HCT116 (cell line): Measurements from ENCODE around the gene AARSD1. TPM values are rescaled to one million over a fixed set of nuclear protein-coding genes. Genes with fewer than 3 reads are reported as not detected.

ENCODE experiments used
- ATAC-seq: fragments of 200-7000 bp; cut with Tn5 transposase; 2 replicates; pipeline ENCODE4 v1.9.1; 2020; ENCODE audit warnings: mild to moderate bottlenecking, moderate library complexity
- BruUV-seq: library from RNA; stranded (reverse); fragments of 400-500 nt; replicated peaks from 2 replicates; lab custom pipeline; 2021; lab: Mats Ljungman, UMichigan
- CTCF ChIA-PET: fragments of 300-600 bp; sonication (Branson Sonifier 250); formaldehyde crosslinking; loops from one replicate; lab custom pipeline; 2021; ENCODE audit warnings: antibody characterized with exemption; lab: Charles Lee
- POLR2A ChIA-PET: fragments of 300-600, 350-600 bp; sonication (Branson Sonifier 250); formaldehyde crosslinking; loops from one replicate; lab custom pipeline; 2021; ENCODE audit warnings: antibody characterized with exemption; lab: Charles Lee
- RAD21 ChIA-PET, 2 experiments: fragments of 300-600 bp; sonication (Branson Sonifier 250); formaldehyde crosslinking; loops; one replicate each; lab custom pipeline; 2023; ENCODE audit warnings: low total read pairs in 2 of 2; ENCODE audit not compliant: uncharacterized antibody in 2 of 2, unreplicated experiment in 2 of 2, low non-redundant PET in 1 of 2; lab: Charles Lee
- DNase-seq: peaks from one replicate; pipeline ENCODE4 v3.0.0-alpha.2; 2010; ENCODE audit warnings: low read depth, low spot score
- H2AFZ ChIP-seq: fragments of 200-600 bp; shearing (Covaris generic), sonication (generic); 2 replicates; pipeline ENCODE4 v1.6.1; 2017; ENCODE audit warnings: low read depth, mixed run types, mixed read lengths, antibody characterized with exemption, low read length; ENCODE audit not compliant: poor library complexity, severe bottlenecking
- H3K27ac ChIP-seq: 2 replicates; pipeline ENCODE4 v1.5.1; 2012; ENCODE audit warnings: low read depth, low read length
- H3K27me3 ChIP-seq: fragments of 200-600 bp; sonication (generic); 2 replicates; pipeline ENCODE4 v1.6.1; 2016; ENCODE audit warnings: mixed run types, low read length, mixed read lengths; ENCODE audit not compliant: insufficient read depth
- H3K36me3 ChIP-seq, 2 experiments: fragments of 200-500 bp in 1 of 2; fragments of 200-600 bp in 1 of 2; sonication (Bioruptor generic) in 1 of 2; sonication (generic) in 1 of 2; 2 replicates each; pipeline versions ENCODE4 v1.5.1 to v1.6.1; 2014 to 2016; ENCODE audit warnings: low read length in 2 of 2, inconsistent platforms in 1 of 2, mixed read lengths in 1 of 2, mixed run types in 1 of 2; ENCODE audit not compliant: insufficient read depth in 2 of 2, control insufficient read depth in 1 of 2
- H3K4me1 ChIP-seq, 2 experiments: fragments of 200-600 bp in 1 of 2; sonication (generic) in 1 of 2; 2 replicates each; pipeline versions ENCODE4 v1.5.1 to v1.6.1; 2012 to 2017; ENCODE audit warnings: low read length in 2 of 2, inconsistent platforms in 1 of 2, mild to moderate bottlenecking in 1 of 2, mixed read lengths in 1 of 2, mixed run types in 1 of 2, moderate library complexity in 1 of 2; ENCODE audit not compliant: insufficient read depth in 2 of 2, control insufficient read depth in 1 of 2
- H3K4me2 ChIP-seq: fragments of 200-600 bp; sonication (generic); 2 replicates; pipeline ENCODE4 v1.6.1; 2017; ENCODE audit warnings: mixed run types, low read length, mixed read lengths
- H3K4me3 ChIP-seq, 2 experiments: fragments of 200-600 bp in 1 of 2; sonication (generic) in 1 of 2; replicated peaks in 1 of 2; 2 replicates each; pipeline ENCODE4 v1.5.1; 2011 to 2016; ENCODE audit warnings: low read length in 2 of 2, control low read depth in 1 of 2, low read depth in 1 of 2, mild to moderate bottlenecking in 1 of 2, mixed read lengths in 1 of 2, mixed run types in 1 of 2
- H3K79me2 ChIP-seq: fragments of 200-600 bp; sonication (generic); 2 replicates; pipeline ENCODE4 v1.6.1; 2017; ENCODE audit warnings: mild to moderate bottlenecking, mixed run types, low read length, moderate library complexity, mixed read lengths; ENCODE audit not compliant: insufficient read depth
- H3K9ac ChIP-seq: fragments of 200-600 bp; sonication (generic); 2 replicates; pipeline ENCODE4 v1.6.1; 2016; ENCODE audit warnings: low read length, mixed read lengths
- H3K9me2 ChIP-seq: fragments of 200-600 bp; sonication (generic), shearing (Covaris generic); 2 replicates; pipeline ENCODE4 v1.6.1; 2017; ENCODE audit warnings: mixed run types, mild to moderate bottlenecking, moderate library complexity; ENCODE audit not compliant: insufficient read depth
- H3K9me3 ChIP-seq, 2 experiments: fragments of 200-500 bp in 1 of 2; fragments of 200-600 bp in 1 of 2; sonication (Bioruptor generic) in 1 of 2; sonication (generic) in 1 of 2; 2 replicates each; pipeline ENCODE4 v1.6.1; 2014 to 2017; ENCODE audit warnings: low read length in 2 of 2, mixed read lengths in 2 of 2, inconsistent platforms in 1 of 2, low read depth in 1 of 2, mild to moderate bottlenecking in 1 of 2, mixed run types in 1 of 2, moderate library complexity in 1 of 2; ENCODE audit not compliant: control insufficient read depth in 1 of 2, insufficient read depth in 1 of 2
- H4K20me1 ChIP-seq: fragments of 200-600 bp; sonication (generic), shearing (Covaris generic); 2 replicates; pipeline ENCODE4 v1.6.1; 2017; ENCODE audit warnings: mixed run types, mild to moderate bottlenecking, moderate library complexity; ENCODE audit not compliant: insufficient read depth
- ATF3 ChIP-seq: IDR thresholded peaks from 2 replicates; pipeline ENCODE4 v1.6.1; 2012
- CBX3 ChIP-seq: IDR thresholded peaks from 2 replicates; pipeline ENCODE4 v1.6.1; 2012; ENCODE audit warnings: low read depth
- CTCF ChIP-seq, 3 experiments: fragments of 200-600 bp in 1 of 3; sonication (generic) in 1 of 3; IDR thresholded peaks in 2 of 3; conservative IDR thresholded peaks in 1 of 3; 2 replicates each; pipeline ENCODE4 v1.5.1; 2012 to 2017; ENCODE audit warnings: low read depth in 2 of 3, low read length in 2 of 3, antibody characterized with exemption in 1 of 3, borderline replicate concordance in 1 of 3, control low read depth in 1 of 3, mild to moderate bottlenecking in 1 of 3, mixed read lengths in 1 of 3, mixed run types in 1 of 3, moderate library complexity in 1 of 3; ENCODE audit not compliant: insufficient read depth in 1 of 3
- FOSL1 ChIP-seq: IDR thresholded peaks from 2 replicates; pipeline ENCODE4 v1.6.1; 2012; ENCODE audit warnings: low read depth
- POLR2AphosphoS5 ChIP-seq: IDR thresholded peaks from 2 replicates; pipeline ENCODE4 v1.6.1; 2011; ENCODE audit warnings: mild to moderate bottlenecking, low read depth, low read length, moderate library complexity
- RAD21 ChIP-seq: IDR thresholded peaks from 2 replicates; pipeline ENCODE4 v1.6.1; 2012; ENCODE audit warnings: low read depth, mild to moderate bottlenecking
- SRF ChIP-seq: IDR thresholded peaks from 2 replicates; pipeline ENCODE4 v1.6.1; 2012; ENCODE audit warnings: low read depth
- TCF7L2 ChIP-seq: IDR thresholded peaks from 2 replicates; pipeline ENCODE4 v1.7.0; 2011; ENCODE audit warnings: borderline replicate concordance, inconsistent platforms; ENCODE audit not compliant: insufficient read depth, insufficient read length; ENCODE audit errors: extremely low read depth
- intact Hi-C: fragments of 100-400 bp; cut with micrococcal nuclease; formaldehyde crosslinking; loops from 2 replicates; pipeline ENCODE4 v1.10.0; 2022
- total RNA-seq: library from RNA; stranded (reverse); gene quantifications from one replicate; pipeline ENCODE4 v1.2.1, GENCODE V29; 2021; ENCODE audit not compliant: unreplicated experiment
- TF ChIP-seq, protein P1 (sequence below): IDR thresholded peaks from 2 replicates; pipeline ENCODE4 v1.6.1; 2011; ENCODE audit warnings: mild to moderate bottlenecking, low read length, moderate library complexity; ENCODE audit not compliant: insufficient replicate concordance; ENCODE audit errors: extremely low read depth
- TF ChIP-seq, protein P2 (sequence below): IDR thresholded peaks from 2 replicates; pipeline ENCODE4 v1.6.1; 2012
- TF ChIP-seq, protein P3 (sequence below): IDR thresholded peaks from 2 replicates; pipeline ENCODE4 v1.6.1; 2012; ENCODE audit warnings: low read depth

The AARSD1 gene
- total RNA-seq, 1 experiment from 2014 or later = 65.9 TPM

DNA sequence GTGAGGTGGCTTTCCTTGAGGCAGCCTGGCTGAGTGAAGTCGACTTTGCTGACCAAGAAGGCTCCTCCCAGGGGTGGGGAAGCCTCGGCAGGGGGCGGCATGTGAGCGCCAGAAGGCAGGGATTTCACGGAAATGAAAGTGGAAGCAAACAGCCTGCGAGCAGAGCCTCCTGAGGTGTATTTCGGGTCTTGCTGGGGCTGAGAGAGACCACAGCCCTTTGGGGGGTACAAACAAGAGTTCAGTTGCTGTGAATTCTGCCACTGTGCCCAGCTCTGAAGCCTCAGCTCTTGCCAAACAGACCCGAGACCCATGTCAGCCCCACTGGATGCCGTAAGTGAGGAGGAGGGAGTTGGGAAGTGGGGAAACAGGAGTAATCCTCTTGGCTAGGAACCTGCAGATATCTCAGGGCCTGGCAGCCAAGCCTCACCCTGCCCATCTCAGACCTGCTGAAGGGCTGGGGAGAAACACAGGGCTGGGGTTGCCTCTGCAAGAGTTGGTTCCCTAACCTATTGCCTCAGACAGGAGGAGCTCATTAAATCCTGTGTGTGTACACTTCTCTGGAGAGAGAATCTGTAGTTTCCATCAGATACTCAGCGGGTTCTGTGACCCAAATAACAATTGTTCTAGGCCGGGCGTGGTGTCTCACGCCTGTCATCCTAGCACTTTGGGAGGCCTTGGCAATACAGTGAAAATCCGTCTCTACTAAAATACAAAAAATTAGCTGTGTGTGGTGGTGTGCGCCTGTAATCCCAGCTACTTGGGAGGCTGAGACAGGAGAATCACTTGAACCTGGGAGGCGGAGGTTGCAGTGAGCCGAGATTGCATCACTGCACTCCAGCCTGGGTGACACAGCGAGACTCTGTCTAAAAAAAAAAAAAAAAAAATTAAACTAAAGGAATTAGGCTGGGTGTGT, 42.6 kb upstream of the AARSD1 start, which contains the start of gene IFI35:
IFI35 (plus strand) TSS at position 146 of the 913 bp plus-strand sequence; CDS start at position 310, 164 bp downstream.
- H3K27me3 ChIP-seq = no peaks in the 10 kb centered on the region
- TF ChIP-seq TCF7L2 = no peak
- TF ChIP-seq FOSL1 = no peak
- TF ChIP-seq, protein P1, sequence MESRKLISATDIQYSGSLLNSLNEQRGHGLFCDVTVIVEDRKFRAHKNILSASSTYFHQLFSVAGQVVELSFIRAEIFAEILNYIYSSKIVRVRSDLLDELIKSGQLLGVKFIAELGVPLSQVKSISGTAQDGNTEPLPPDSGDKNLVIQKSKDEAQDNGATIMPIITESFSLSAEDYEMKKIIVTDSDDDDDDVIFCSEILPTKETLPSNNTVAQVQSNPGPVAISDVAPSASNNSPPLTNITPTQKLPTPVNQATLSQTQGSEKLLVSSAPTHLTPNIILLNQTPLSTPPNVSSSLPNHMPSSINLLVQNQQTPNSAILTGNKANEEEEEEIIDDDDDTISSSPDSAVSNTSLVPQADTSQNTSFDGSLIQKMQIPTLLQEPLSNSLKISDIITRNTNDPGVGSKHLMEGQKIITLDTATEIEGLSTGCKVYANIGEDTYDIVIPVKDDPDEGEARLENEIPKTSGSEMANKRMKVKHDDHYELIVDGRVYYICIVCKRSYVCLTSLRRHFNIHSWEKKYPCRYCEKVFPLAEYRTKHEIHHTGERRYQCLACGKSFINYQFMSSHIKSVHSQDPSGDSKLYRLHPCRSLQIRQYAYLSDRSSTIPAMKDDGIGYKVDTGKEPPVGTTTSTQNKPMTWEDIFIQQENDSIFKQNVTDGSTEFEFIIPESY = peak; percentile 17
- TF ChIP-seq SRF = no peak
- no peak for TF ChIP-seq ATF3
- TF ChIP-seq RAD21 = peak; percentile 71
- TF ChIP-seq, protein P2, sequence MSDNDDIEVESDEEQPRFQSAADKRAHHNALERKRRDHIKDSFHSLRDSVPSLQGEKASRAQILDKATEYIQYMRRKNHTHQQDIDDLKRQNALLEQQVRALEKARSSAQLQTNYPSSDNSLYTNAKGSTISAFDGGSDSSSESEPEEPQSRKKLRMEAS = peak; percentile 69
- peak in 2 of 3 experiments; percentile 3 to 28; a peak in 2 of 6 replicates for TF ChIP-seq CTCF (IDR thresholded peaks at IDR 0.05 in 2 of 3, conservative IDR thresholded peaks at IDR 0.05 in 1 of 3; ENCODE audit: borderline replicate concordance in 1 of 3, insufficient read depth in 1 of 3, low read depth in 2 of 3, low read length in 2 of 3)
- TF ChIP-seq CBX3 = no peak
- TF ChIP-seq, protein P3, sequence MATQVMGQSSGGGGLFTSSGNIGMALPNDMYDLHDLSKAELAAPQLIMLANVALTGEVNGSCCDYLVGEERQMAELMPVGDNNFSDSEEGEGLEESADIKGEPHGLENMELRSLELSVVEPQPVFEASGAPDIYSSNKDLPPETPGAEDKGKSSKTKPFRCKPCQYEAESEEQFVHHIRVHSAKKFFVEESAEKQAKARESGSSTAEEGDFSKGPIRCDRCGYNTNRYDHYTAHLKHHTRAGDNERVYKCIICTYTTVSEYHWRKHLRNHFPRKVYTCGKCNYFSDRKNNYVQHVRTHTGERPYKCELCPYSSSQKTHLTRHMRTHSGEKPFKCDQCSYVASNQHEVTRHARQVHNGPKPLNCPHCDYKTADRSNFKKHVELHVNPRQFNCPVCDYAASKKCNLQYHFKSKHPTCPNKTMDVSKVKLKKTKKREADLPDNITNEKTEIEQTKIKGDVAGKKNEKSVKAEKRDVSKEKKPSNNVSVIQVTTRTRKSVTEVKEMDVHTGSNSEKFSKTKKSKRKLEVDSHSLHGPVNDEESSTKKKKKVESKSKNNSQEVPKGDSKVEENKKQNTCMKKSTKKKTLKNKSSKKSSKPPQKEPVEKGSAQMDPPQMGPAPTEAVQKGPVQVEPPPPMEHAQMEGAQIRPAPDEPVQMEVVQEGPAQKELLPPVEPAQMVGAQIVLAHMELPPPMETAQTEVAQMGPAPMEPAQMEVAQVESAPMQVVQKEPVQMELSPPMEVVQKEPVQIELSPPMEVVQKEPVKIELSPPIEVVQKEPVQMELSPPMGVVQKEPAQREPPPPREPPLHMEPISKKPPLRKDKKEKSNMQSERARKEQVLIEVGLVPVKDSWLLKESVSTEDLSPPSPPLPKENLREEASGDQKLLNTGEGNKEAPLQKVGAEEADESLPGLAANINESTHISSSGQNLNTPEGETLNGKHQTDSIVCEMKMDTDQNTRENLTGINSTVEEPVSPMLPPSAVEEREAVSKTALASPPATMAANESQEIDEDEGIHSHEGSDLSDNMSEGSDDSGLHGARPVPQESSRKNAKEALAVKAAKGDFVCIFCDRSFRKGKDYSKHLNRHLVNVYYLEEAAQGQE = no peak
- peak; percentile 86 for TF ChIP-seq POLR2AphosphoS5
- ChIA-PET CTCF (interaction anchor here (0.8 to 1.0 kb wide), 2 partner anchors 9 to 477 kb away, joined by 3 to 4 read pairs; partner anchors contain the start of genes DHX8 and RPL27), POLR2A (interaction anchor here (0.7 to 4.0 kb wide), 7 partner anchors 9 to 309 kb away, joined by 3 to 38 read pairs (median 3); partner anchors contain the start of genes BECN1, NBR1, RPL27 and VAT1), RAD21 (no interaction called here)
- no peaks in the 10 kb centered on the region for H3K9me2 ChIP-seq
- peak within 1 kb of the TSS; percentile 70 for H3K9ac ChIP-seq
- H3K79me2 ChIP-seq = peaks cover 5% of the 10 kb centered on the region
- ATAC-seq (peak; percentile 69), DNase-seq (peak; percentile 42)
- H3K4me1 ChIP-seq = peaks cover 13 to 75% of the 10 kb centered on the region in 2 experiments; a peak in 3 of 4 replicates
- no peaks in the 10 kb centered on the region for H4K20me1 ChIP-seq
- peak within 1 kb of the TSS; percentile 77 for H3K4me2 ChIP-seq
- peak within 1 kb of the TSS; percentile 48 to 57 for H3K4me3 ChIP-seq
- peaks cover 3 to 7% of the 10 kb centered on the region in 2 experiments; a peak in 1 of 4 replicates for H3K36me3 ChIP-seq
- no peaks in the 10 kb centered on the region for H3K9me3 ChIP-seq
- H2AFZ ChIP-seq = no peak within 1 kb of the TSS
- H3K27ac ChIP-seq = peak within 1 kb of the TSS; percentile 84
- intact Hi-C loops = no loop called here
- BruUV-seq = TSS peak; percentile 33
